Smooth muscle cell (in vitro differentiated cells): ENCODE data around the gene XPNPEP2. TPM values are rescaled to one million over a fixed set of nuclear protein-coding genes. Genes with fewer than 3 reads are reported as not detected.

ENCODE experiments used
- DNase-seq: peaks from one replicate; lab custom pipeline; 2025; ENCODE audit not compliant: unreplicated experiment; lab: John Stamatoyannopoulos, UW
- H2AFZ ChIP-seq: fragments of 200-600 bp; sonication (generic); 2 replicates; pipeline ENCODE4 v1.6.0; 2016; ENCODE audit warnings: antibody characterized with exemption, low read depth, mild to moderate bottlenecking
- H3F3A ChIP-seq: fragments of 200-600 bp; sonication (generic); 2 replicates; pipeline ENCODE4 v1.6.0; 2017; ENCODE audit warnings: antibody characterized with exemption, low read depth
- H3K27ac ChIP-seq: fragments of 200-600 bp; sonication (generic); 2 replicates; pipeline ENCODE4 v1.5.1; 2016; ENCODE audit warnings: low read depth, mild to moderate bottlenecking
- H3K27me3 ChIP-seq: fragments of 200-600 bp; sonication (generic); 2 replicates; pipeline ENCODE4 v1.6.1; 2016; ENCODE audit warnings: low read depth, mild to moderate bottlenecking
- H3K36me3 ChIP-seq: fragments of 200-600 bp; sonication (generic); 2 replicates; pipeline ENCODE4 v1.5.1; 2016; ENCODE audit warnings: low read depth
- H3K4me1 ChIP-seq: fragments of 200-600 bp; sonication (generic); 2 replicates; pipeline ENCODE4 v1.5.1; 2016; ENCODE audit warnings: low read depth
- H3K4me2 ChIP-seq: fragments of 200-600 bp; sonication (generic); 2 replicates; pipeline ENCODE4 v1.6.0; 2016; ENCODE audit warnings: mild to moderate bottlenecking
- H3K4me3 ChIP-seq: fragments of 200-600 bp; sonication (generic); 2 replicates; pipeline ENCODE4 v1.5.1; 2016; ENCODE audit warnings: mild to moderate bottlenecking
- H3K79me2 ChIP-seq: fragments of 200-600 bp; sonication (generic); 2 replicates; pipeline ENCODE4 v1.6.0; 2016; ENCODE audit warnings: low read depth, mild to moderate bottlenecking
- H3K9ac ChIP-seq: fragments of 200-600 bp; sonication (generic); 2 replicates; pipeline ENCODE4 v1.6.0; 2016; ENCODE audit warnings: low read depth
- H3K9me3 ChIP-seq: fragments of 200-600 bp; sonication (generic); replicated peaks from 2 replicates; pipeline ENCODE4 v1.5.1; 2016; ENCODE audit warnings: low read depth
- H4K20me1 ChIP-seq: fragments of 200-600 bp; sonication (generic); 2 replicates; pipeline ENCODE4 v1.6.0; 2016; ENCODE audit warnings: low read depth
- WGBS: methylation state at CpG from one replicate; pipeline ENCODE4 v1.1.7; 2016; ENCODE audit warnings: low lambda C conversion rate; 5-methylcytosine and 5-hydroxymethylcytosine counted together
- polyA plus RNA-seq: library from polyadenylated mRNA; unstranded; fragments of >200 nt; fragmentation: Nextera tagmentation; extraction: Ambion mirVana; gene quantifications from 2 replicates; pipeline ENCODE4 v1.2.1, GENCODE V29; 2016
- total RNA-seq: library from RNA; depleted of rRNA; stranded (reverse); fragments of >200 nt; gene quantifications from 2 replicates; pipeline ENCODE4 v1.2.3, GENCODE V29; 2014
- TF ChIP-seq, protein P1 (sequence below): fragments of 200-600 bp; sonication (generic); IDR thresholded peaks from 2 replicates; pipeline ENCODE4 v1.5.1; 2017; ENCODE audit warnings: borderline replicate concordance, mild to moderate bottlenecking, antibody characterized with exemption; ENCODE audit not compliant: insufficient read depth, poor library complexity, severe bottlenecking

The XPNPEP2 gene
- total and polyA plus RNA-seq, 2 experiments from 2014 or later, result 0.09 to 0.13 TPM

DNA sequence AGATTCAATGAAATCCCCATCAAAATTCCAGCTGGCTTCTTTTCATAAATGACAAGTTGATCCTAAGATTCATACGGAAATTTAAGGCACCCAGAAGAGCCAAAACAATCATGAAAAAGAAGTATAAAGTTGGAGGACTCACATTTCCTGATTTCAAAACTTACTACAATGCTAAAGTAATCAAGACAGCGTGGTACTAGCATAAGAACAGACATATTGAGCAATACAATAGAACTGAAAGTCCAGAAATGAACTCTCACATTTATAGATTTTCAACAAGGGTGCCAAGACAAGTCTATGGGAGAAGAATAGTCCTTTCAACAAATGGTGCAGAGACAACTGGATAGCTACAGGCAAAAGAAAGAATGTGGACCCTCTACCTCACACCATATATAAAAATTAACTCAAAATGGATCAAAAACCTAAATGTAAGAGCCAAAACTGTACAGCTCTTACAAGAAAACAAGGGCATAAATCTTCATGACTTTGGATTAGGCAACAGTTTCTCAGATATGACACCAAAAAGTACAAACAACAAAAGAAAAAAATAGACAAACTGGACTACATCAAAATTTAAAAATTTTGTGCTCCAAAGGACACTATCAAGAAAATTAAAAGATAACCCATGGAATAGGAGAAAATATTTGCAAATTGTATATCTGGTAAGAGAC, 69.5 kb downstream of the XPNPEP2 start:
- Histone ChIP-seq H2AFZ (no peak overlapping the region), H3K4me2 (no peak overlapping the region), H3K9ac (no peak overlapping the region), H3K36me3 (no peaks in the 10 kb centered on the region), H3K27me3 (no peaks in the 10 kb centered on the region), H3K27ac (no peak overlapping the region), H4K20me1 (no peaks in the 10 kb centered on the region), H3K79me2 (no peaks in the 10 kb centered on the region), H3F3A (no peaks in the 10 kb centered on the region), H3K4me3 (no peak overlapping the region), H3K4me1 (no peaks in the 10 kb centered on the region), H3K9me3 (no peaks in the 10 kb centered on the region)
- WGBS, result 56% methylated on average over 2 of the region's 2 CpGs
- TF ChIP-seq, protein P1, sequence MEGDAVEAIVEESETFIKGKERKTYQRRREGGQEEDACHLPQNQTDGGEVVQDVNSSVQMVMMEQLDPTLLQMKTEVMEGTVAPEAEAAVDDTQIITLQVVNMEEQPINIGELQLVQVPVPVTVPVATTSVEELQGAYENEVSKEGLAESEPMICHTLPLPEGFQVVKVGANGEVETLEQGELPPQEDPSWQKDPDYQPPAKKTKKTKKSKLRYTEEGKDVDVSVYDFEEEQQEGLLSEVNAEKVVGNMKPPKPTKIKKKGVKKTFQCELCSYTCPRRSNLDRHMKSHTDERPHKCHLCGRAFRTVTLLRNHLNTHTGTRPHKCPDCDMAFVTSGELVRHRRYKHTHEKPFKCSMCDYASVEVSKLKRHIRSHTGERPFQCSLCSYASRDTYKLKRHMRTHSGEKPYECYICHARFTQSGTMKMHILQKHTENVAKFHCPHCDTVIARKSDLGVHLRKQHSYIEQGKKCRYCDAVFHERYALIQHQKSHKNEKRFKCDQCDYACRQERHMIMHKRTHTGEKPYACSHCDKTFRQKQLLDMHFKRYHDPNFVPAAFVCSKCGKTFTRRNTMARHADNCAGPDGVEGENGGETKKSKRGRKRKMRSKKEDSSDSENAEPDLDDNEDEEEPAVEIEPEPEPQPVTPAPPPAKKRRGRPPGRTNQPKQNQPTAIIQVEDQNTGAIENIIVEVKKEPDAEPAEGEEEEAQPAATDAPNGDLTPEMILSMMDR, result no peak
- DNase-seq, result no peak

DNA sequence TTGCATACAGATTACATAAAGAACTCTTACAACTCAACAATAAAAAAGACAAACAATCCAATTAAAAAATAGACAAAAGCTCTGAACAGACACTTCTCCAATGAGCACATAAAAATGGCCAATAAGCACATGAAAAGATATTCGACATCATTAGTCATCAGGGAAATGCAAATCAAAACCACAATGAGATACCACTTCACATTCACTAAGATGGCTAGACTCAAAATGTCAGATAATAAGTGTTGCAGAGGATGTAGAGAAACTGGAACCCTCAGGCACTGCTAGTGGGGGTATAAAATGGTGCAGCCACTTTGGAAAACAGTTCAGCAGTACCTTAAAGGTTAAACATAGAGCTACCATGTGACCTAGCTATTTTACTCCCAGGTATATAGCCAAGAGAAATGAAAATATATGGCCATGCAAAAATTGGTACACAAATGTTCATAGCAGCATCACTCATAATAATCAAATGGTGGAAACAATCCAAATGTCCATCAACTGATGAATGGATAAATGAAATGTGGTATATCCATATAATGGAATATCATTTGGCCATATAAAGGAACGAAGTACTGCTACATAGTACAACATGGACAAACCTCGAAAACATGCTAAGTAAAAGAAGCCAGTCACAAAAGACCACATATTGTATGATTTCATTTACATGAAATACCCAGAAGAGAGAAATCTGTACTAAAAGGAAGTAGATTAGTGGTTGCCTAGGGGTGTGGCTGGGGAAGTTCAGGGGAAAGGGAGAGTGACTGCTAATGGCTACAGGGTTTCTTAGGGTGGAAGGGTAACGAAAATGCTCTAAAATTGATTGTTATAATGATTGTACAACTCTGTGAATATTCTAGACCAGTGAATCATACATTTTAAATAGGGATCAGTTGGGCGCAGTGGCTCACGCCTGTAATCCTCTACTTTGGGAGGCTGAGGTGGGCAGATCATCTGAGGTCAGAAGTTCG, 70.3 kb downstream of the XPNPEP2 start:
- WGBS, result 87% methylated on average over 7 of the region's 7 CpGs
- no peaks in the 10 kb centered on the region for H3K9me3 ChIP-seq
- no peak overlapping the region for H3K27ac ChIP-seq
- H3K4me2 ChIP-seq, result no peak overlapping the region
- H3K27me3 ChIP-seq, result no peaks in the 10 kb centered on the region
- H3K4me1 ChIP-seq, result no peaks in the 10 kb centered on the region
- no peak for DNase-seq
- TF ChIP-seq, protein P1, result no peak
- H3K9ac ChIP-seq, result no peak overlapping the region
- no peak overlapping the region for H3K4me3 ChIP-seq
- H3F3A ChIP-seq, result no peaks in the 10 kb centered on the region
- H3K36me3 ChIP-seq, result no peaks in the 10 kb centered on the region
- no peaks in the 10 kb centered on the region for H3K79me2 ChIP-seq
- H2AFZ ChIP-seq, result no peak overlapping the region
- H4K20me1 ChIP-seq, result no peaks in the 10 kb centered on the region

DNA sequence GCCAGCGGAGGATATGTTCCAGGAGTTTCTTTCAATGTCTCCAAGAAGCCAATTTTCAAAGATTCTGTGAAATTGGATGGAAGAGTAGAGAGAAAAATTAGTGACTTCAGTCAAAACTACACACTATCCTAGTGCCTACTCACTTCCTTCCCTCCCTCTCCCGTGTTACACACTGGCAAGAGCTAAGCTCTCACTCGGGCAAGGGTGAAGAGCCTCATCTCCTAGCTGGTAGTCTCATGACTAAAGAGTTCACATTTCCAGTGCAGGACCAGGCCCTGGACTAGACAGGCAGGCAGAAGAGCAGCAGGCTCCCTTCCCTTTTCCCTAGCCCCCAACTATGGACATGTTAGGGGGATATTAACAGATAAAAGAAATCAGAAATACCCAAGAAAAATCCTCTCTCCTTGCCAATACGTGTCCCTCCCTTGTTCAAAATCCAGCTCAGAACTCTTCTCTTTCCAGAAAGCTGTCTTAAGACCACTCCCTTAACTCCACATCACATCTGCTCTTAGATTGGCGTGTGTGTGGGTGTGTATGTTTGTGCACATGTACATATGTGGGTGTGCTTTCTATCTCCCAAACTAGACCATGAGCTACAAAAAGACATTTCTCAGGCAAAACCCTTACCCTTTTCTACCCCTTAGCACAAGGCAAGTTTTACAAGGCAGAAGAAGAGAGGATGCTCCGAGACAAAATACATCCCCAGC, 75.0 kb downstream of the XPNPEP2 start:
- 83% methylated on average over 6 of the region's 6 CpGs for WGBS
- Histone ChIP-seq H3F3A (no peaks in the 10 kb centered on the region), H2AFZ (no peak overlapping the region), H3K79me2 (no peaks in the 10 kb centered on the region), H3K36me3 (no peaks in the 10 kb centered on the region), H4K20me1 (no peaks in the 10 kb centered on the region), H3K27ac (no peak overlapping the region), H3K4me3 (no peak overlapping the region), H3K9me3 (no peaks in the 10 kb centered on the region), H3K4me2 (no peak overlapping the region), H3K4me1 (no peaks in the 10 kb centered on the region), H3K27me3 (no peaks in the 10 kb centered on the region), H3K9ac (no peak overlapping the region)
- TF ChIP-seq, protein P1, result no peak
- DNase-seq, result no peak
